Measurements from ENCODE around the gene HSP90AB1.

HSP90AB1 gene

GRCh38 chr6:44235891-44236516 lies 10.9 kb upstream of the HSP90AB1 start:
- DNase-seq (ENCODE audit: low spot score): no peak

GRCh38 chr6:44237021-44237812 lies 9.7 kb upstream of the HSP90AB1 start:
- DNase-seq (ENCODE audit: low spot score): peak; percentile 94

- DNase-seq (ENCODE audit: low spot score): peak; percentile 90
Observed at GRCh38 chr6:44237813-44238433, 9.0 kb upstream of the HSP90AB1 start.

GRCh38 chr6:44238687-44239350 lies 8.1 kb upstream of the HSP90AB1 start:
- DNase-seq (ENCODE audit: low spot score): no peak

GRCh38 chr6:44243345-44243744 lies 3.6 kb upstream of the HSP90AB1 start:
- no peak for DNase-seq (ENCODE audit: low spot score)

- no peak for DNase-seq (ENCODE audit: low spot score)
Observed at GRCh38 chr6:44245391-44245911, 1.4 kb upstream of the HSP90AB1 start.

- DNase-seq (ENCODE audit: low spot score): peak; percentile 88
Observed at GRCh38 chr6:44245912-44246662, 814 bp upstream of the HSP90AB1 start.

- peak; percentile 57 for DNase-seq (ENCODE audit: low spot score)
Observed at GRCh38 chr6:44247338-44248302, 719 bp downstream of the HSP90AB1 start.

- no peak for DNase-seq (ENCODE audit: low spot score)
Observed at GRCh38 chr6:44248579-44248978, 1.7 kb downstream of the HSP90AB1 start.

GRCh38 chr6:44249082-44249748 lies 2.3 kb downstream of the HSP90AB1 start:
- no peak for DNase-seq (ENCODE audit: low spot score)

GRCh38 chr6:44250067-44250717 lies 3.3 kb downstream of the HSP90AB1 start:
- no peak for DNase-seq (ENCODE audit: low spot score)

GRCh38 chr6:44250718-44251123 lies 3.8 kb downstream of the HSP90AB1 start:
- no peak for DNase-seq (ENCODE audit: low spot score)

GRCh38 chr6:44251576-44252524 lies 4.9 kb downstream of the HSP90AB1 start:
- no peak for DNase-seq (ENCODE audit: low spot score)

GRCh38 chr6:44253307-44254101 lies 6.6 kb downstream of the HSP90AB1 start:
- no peak for DNase-seq (ENCODE audit: low spot score)

- DNase-seq (ENCODE audit: low spot score): no peak
Observed at GRCh38 chr6:44254191-44255104, 7.5 kb downstream of the HSP90AB1 start.

GRCh38 chr6:44255105-44255808 lies 8.4 kb downstream of the HSP90AB1 start:
- no peak for DNase-seq (ENCODE audit: low spot score)

All from AG20443 (cell line).